CD4-positive, alpha-beta T cell treated with Interleukin-6 for 4 hours (primary cell): Measurements from ENCODE around the gene KRTAP16-1.
"Not testable (repeated sequence)": the region's sequence is repeated elsewhere in the genome, so short reads cannot be mapped to it uniquely, and the experiment has no call there.

Source experiments
- DNase-seq: peaks from one replicate; pipeline ENCODE4 v3.0.0-alpha.2; 2020; ENCODE audit warnings: mixed read lengths

KRTAP16-1 gene

DNA sequence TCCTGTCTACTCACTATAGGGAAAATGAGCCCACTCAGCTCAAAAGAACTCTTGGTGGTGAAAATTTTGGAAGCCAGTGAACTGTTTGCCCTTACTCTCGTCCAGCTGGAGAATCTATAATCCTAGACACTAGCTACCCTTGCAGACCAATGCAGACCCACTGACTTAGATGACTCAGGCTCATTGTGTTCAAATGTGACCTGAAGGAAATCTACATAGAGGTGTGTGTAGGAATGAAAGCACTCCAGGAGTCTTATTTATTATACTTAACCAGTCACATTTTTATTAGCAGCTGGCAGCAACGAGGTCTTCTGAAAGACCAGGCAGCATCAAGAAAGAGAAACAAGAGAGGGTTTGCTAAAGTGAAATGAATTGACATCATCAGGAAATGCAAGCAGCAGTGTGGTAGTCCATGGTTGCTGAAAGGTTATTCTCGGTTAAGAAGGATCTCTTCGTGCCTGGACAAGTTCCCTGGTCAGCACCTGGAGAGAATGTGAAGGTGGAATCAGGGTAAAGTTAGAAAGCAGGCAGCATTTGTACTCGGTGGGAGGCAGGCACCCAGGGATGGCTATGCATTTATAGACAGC is 7.8 kb downstream of the KRTAP16-1 start:
- no peak for DNase-seq

DNA sequence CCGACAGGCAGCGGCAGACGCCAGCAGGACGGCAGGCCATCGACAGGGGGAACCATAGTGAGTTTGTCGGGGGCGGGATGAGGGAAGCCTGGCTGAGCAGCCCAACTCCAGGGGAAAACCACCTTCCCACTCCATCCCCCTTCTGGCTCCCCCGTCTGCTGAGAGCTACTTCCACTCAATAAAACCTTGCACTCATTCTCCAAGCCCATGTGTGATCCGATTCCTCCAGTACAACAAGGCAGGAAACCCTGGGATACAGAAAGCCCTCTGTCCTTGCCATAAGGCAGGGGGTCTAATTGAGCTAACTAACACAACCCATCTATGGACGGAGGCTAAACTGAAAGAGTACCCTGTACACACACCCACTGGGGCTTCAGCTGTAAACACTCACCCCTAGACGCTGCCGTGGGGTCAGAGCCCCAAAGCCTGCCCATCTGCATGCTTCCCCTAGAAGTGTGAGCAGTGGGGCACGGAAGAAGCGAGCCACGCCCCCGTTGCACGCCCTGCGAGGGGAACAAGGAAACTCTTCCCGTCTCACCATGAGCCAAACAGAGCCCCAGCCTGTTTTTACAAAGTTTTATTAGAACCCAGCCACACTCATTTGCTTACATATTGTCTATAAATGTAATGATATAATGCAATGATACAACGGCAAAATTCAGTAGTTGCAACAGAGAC is 10.5 kb downstream of the KRTAP16-1 start:
- no peak for DNase-seq

GRCh38 chr17:41296846-41297245 is 12.3 kb downstream of the KRTAP16-1 start:
- no peak for DNase-seq

- DNase-seq, result no peak
Observed at GRCh38 chr17:41294016-41294415, 15.1 kb downstream of the KRTAP16-1 start.

DNA sequence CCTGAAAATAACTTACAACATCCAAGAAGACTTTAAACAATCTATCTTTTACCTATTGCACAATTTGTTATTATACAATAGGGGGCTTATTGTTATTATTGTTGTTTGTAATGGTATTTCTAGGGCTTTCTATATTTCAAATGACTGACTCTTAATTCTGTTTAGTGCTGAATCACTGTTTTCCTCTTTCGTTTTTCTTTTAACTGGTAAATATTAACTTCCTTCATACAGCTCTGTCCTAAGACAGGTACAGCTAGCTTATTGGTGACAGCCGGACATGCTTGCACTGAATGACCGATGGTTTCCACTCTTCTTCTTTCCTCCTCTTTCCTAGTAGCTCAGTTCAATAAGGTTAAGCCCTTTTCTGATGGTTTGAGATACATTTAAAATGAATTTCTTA is 22.1 kb downstream of the KRTAP16-1 start:
- no peak for DNase-seq

- no peak for DNase-seq
Observed at GRCh38 chr17:41284546-41284945, 24.6 kb downstream of the KRTAP16-1 start.

- DNase-seq, result no peak
Observed at GRCh38 chr17:41284043-41284442, 25.1 kb downstream of the KRTAP16-1 start.

- no peak for DNase-seq
Observed at GRCh38 chr17:41278176-41278955, 30.7 kb downstream of the KRTAP16-1 start.

DNA sequence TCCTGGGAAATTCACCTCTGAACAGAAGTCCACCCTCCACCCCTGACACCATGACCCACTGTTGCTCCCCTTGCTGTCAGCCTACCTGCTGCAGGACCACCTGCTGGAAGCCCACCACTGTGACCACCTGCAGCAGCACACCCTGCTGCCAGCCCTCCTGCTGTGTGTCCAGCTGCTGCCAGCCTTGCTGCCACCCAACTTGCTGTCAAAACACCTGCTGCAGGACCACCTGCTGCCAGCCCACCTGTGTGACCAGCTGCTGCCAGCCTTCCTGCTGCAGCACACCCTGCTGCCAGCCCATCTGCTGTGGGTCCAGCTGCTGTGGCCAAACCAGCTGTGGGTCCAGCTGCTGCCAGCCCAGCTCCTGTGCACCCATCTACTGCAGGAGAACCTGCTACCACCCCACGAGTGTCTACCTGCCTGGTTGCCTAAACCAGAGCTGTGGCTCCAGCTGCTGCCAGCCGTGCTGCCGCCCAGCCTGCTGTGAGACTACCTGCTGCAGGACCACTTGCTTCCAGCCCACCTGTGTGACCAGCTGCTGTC is 33.4 kb downstream of the KRTAP16-1 start, which contains the start of gene KRTAP9-7:
KRTAP9-7 (plus strand) TSS at position 51 of the 543 bp plus-strand sequence; CDS start at position 51, 0 bp downstream.
- DNase-seq, result not testable (repeated sequence)

DNA sequence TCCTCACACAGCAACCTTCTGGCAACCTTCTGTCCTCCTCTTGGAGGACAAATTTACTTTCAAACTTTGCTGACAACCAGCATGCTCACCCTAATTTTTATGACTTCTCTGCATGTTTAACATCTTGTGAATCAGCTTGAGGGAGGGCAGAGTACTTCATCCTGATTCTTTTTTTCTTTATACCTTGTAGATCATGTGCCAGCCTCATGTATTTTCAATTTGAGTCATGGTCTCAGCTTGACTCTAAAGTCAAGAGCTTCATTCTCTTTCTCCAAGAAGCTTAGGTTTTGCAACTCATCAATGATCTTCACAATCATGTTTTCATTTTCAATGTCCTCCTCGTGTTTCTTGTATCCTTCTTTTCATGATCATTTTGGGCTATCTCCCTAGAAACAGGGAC is 37.3 kb downstream of the KRTAP16-1 start:
- DNase-seq, result no peak

GRCh38 chr17:41271323-41271722 is 37.8 kb downstream of the KRTAP16-1 start:
- DNase-seq, result not testable (repeated sequence)

DNA sequence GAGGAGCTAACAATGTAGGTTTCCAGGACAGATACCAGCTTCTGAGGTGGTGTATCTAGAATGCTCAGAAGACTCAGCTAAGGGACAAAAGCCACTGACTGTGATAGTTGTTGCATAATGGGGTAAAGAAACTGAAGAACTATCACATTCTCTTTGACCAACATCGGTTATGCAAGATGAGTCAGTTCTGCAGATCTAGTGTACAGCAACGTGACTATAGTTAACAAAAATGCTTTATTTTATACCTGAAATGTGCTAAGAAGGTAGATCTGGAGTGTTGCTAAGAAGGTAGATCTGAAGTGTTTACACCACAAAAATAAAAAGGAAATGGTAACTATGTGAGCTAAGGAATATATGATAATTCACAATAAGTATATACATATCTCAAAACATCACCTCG is 41.4 kb downstream of the KRTAP16-1 start:
- no peak for DNase-seq

- no peak for DNase-seq
Observed at GRCh38 chr17:41265078-41265477, 44.0 kb downstream of the KRTAP16-1 start, which contains the start of gene KRTAP9-6. Gene KRTAP9-6 (plus strand): TSS chr17:41265378. CDS start chr17:41265378, 0 bp downstream.

DNA sequence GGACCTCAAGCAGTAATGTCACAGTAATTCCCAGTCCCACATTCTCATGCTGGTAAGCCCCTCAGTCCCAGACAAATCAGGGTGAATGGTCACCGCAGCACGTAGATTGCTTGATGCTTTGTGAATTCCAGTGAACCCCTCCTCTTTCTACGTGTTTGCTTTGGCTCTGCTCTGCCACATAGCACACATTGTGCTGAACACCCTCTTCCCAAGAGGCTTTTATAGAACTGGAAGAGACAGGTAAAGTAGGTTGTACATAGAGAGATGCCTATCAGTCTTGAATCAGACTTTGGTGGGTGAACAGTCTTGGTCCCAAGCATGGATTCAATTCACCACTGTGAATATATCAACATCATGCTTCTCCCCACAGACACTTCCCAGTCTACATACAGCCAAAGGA is 44.5 kb downstream of the KRTAP16-1 start:
- no peak for DNase-seq

- no peak for DNase-seq
Observed at GRCh38 chr17:41263212-41263611, 45.9 kb downstream of the KRTAP16-1 start.

- DNase-seq, result no peak
Observed at GRCh38 chr17:41258406-41258805, 50.7 kb downstream of the KRTAP16-1 start.
